K562 (cell line): ENCODE measurements around the gene PLCB1.

ENCODE experiments used
- CBX8 ChIP-seq: fragments of 200-600 bp; sonication (generic); IDR thresholded peaks from 2 replicates; pipeline ENCODE4 v1.6.1; 2012; ENCODE audit warnings: borderline replicate concordance, mixed run types, low read depth, mild to moderate bottlenecking, moderate library complexity, mixed read lengths, low read length, control low read depth, inconsistent platforms; ENCODE audit not compliant: poor library complexity, severe bottlenecking; ENCODE audit errors: extremely low read depth
- EZH2 ChIP-seq: IDR thresholded peaks from 2 replicates; pipeline ENCODE4 v1.6.1; 2012; ENCODE audit warnings: low read depth, mild to moderate bottlenecking, inconsistent platforms, low read length, borderline replicate concordance
- NONO ChIP-seq, 2 experiments: fragments of 200-400 bp in 1 of 2; fragments of 450-650 bp in 1 of 2; formaldehyde crosslinking in 1 of 2; IDR thresholded peaks; 2 replicates each; pipeline ENCODE4 v1.6.1; 2017; ENCODE audit warnings: low read depth in 2 of 2, mild to moderate bottlenecking in 2 of 2, moderate library complexity in 2 of 2, low read length in 1 of 2
- NR2C2 ChIP-seq, 2 experiments: fragments of 200-800 bp in 1 of 2; sonication (Bioruptor generic) in 1 of 2; sonication (generic) in 1 of 2; formaldehyde crosslinking in 1 of 2; IDR thresholded peaks; 2 replicates each; pipeline versions ENCODE4 v1.6.1 to v1.8.0; 2016 to 2022; ENCODE audit warnings: mild to moderate bottlenecking in 1 of 2, missing compliant biosample characterization in 1 of 2, missing genetic modification characterization in 1 of 2, missing genetic modification reagents in 1 of 2
- POLR2A ChIP-seq: fragments of 450-650 bp; conservative IDR thresholded peaks from 2 replicates; pipeline ENCODE4 v1.6.1; 2016
- RUNX1 ChIP-seq: sonication (generic); IDR thresholded peaks from 2 replicates; pipeline ENCODE4 v1.6.1; 2016; ENCODE audit warnings: antibody characterized with exemption, low read depth
- ZBTB33 ChIP-seq: sonication (generic); formaldehyde crosslinking; IDR thresholded peaks from 2 replicates; pipeline ENCODE4 v1.8.1; 2023; ENCODE audit warnings: mild to moderate bottlenecking, missing genetic modification reagents
- ZNF174 ChIP-seq: fragments of 250-450 bp; sonication (Bioruptor Pico); IDR thresholded peaks from 2 replicates; pipeline ENCODE4 v1.4.0; 2020; ENCODE audit warnings: mild to moderate bottlenecking
- ZZZ3 ChIP-seq: fragments of 450-650 bp; IDR thresholded peaks from 2 replicates; pipeline ENCODE4 v1.6.1; 2016; ENCODE audit warnings: antibody characterized with exemption, mild to moderate bottlenecking, moderate library complexity
- TF ChIP-seq, protein P1 (sequence below), 3 experiments: IDR thresholded peaks in 2 of 3; conservative IDR thresholded peaks in 1 of 3; 2 replicates each; pipeline ENCODE4 v1.5.1; 2011 to 2012; ENCODE audit warnings: low read length in 3 of 3, mild to moderate bottlenecking in 3 of 3, control low read depth in 2 of 3, improper control_type of control experiment in 1 of 3, inconsistent platforms in 1 of 3, low read depth in 1 of 3, mixed read lengths in 1 of 3, moderate library complexity in 1 of 3; ENCODE audit not compliant: insufficient read depth in 2 of 3

GRCh38 chr20:8428988-8429387, 296.9 kb downstream of the PLCB1 start:
- TF ChIP-seq EZH2 (no peak), CBX8 (no peak), RUNX1 (no peak), POLR2A (no peak), ZBTB33 (CRISPR knock-in tag) (no peak), ZZZ3 (no peak), NONO (IDR thresholded peaks at IDR 0.05; ENCODE audit: low read depth in 2 of 2, low read length in 1 of 2) (no peak), ZNF174 (CRISPR knock-in tag) (no peak), NR2C2 (CRISPR knock-in tag; IDR thresholded peaks at IDR 0.05) (no peak), NR2C2 (tag; IDR thresholded peaks at IDR 0.05) (no peak)
- TF ChIP-seq, protein P1, sequence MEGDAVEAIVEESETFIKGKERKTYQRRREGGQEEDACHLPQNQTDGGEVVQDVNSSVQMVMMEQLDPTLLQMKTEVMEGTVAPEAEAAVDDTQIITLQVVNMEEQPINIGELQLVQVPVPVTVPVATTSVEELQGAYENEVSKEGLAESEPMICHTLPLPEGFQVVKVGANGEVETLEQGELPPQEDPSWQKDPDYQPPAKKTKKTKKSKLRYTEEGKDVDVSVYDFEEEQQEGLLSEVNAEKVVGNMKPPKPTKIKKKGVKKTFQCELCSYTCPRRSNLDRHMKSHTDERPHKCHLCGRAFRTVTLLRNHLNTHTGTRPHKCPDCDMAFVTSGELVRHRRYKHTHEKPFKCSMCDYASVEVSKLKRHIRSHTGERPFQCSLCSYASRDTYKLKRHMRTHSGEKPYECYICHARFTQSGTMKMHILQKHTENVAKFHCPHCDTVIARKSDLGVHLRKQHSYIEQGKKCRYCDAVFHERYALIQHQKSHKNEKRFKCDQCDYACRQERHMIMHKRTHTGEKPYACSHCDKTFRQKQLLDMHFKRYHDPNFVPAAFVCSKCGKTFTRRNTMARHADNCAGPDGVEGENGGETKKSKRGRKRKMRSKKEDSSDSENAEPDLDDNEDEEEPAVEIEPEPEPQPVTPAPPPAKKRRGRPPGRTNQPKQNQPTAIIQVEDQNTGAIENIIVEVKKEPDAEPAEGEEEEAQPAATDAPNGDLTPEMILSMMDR (IDR thresholded peaks at IDR 0.05 in 2 of 3, conservative IDR thresholded peaks at IDR 0.05 in 1 of 3; ENCODE audit: insufficient read depth in 2 of 3, low read depth in 1 of 3, low read length in 3 of 3): no peak
